Mesodermal cell (in vitro differentiated cells): ENCODE measurements around the gene SIGLEC14.
A peak's percentile ranks its signal among the peaks of the same experiment; 100 is the strongest.
"Not testable (repeated sequence)": the region's sequence is repeated elsewhere in the genome, so short reads cannot be mapped to it uniquely, and the experiment has no call there.

Experiments
- H3K27ac ChIP-seq: 2 replicates; pipeline ENCODE4 v1.7.0; 2013; ENCODE audit warnings: mild to moderate bottlenecking, low read depth, low read length, moderate library complexity; ENCODE audit not compliant: severe bottlenecking
- H3K36me3 ChIP-seq: 2 replicates; pipeline ENCODE4 v1.7.1; 2013; ENCODE audit warnings: mild to moderate bottlenecking, low read length, moderate library complexity; ENCODE audit not compliant: control insufficient read depth, insufficient read depth
- H3K4me1 ChIP-seq: one replicate; pipeline ENCODE4 v1.7.1; 2013; ENCODE audit warnings: mild to moderate bottlenecking, low read length; ENCODE audit not compliant: insufficient read depth, control insufficient read depth, poor library complexity, severe bottlenecking
- H3K4me3 ChIP-seq: 2 replicates; pipeline ENCODE4 v1.7.0; 2013; ENCODE audit warnings: low read length, control low read depth, mild to moderate bottlenecking; ENCODE audit not compliant: insufficient read depth, poor library complexity, severe bottlenecking; ENCODE audit errors: extremely low read depth
- H3K9me3 ChIP-seq: 2 replicates; pipeline ENCODE4 v1.7.1; 2013; ENCODE audit warnings: mild to moderate bottlenecking, low read length, moderate library complexity; ENCODE audit not compliant: control insufficient read depth
- WGBS, 2 experiments: methylation state at CpG; one replicate each; pipeline ENCODE4 v1.1.5; 2013; ENCODE audit warnings: missing lambda C conversion rate in 2 of 2; ENCODE audit not compliant: insufficient coverage in 2 of 2; 5-methylcytosine and 5-hydroxymethylcytosine counted together

Gene SIGLEC14

DNA sequence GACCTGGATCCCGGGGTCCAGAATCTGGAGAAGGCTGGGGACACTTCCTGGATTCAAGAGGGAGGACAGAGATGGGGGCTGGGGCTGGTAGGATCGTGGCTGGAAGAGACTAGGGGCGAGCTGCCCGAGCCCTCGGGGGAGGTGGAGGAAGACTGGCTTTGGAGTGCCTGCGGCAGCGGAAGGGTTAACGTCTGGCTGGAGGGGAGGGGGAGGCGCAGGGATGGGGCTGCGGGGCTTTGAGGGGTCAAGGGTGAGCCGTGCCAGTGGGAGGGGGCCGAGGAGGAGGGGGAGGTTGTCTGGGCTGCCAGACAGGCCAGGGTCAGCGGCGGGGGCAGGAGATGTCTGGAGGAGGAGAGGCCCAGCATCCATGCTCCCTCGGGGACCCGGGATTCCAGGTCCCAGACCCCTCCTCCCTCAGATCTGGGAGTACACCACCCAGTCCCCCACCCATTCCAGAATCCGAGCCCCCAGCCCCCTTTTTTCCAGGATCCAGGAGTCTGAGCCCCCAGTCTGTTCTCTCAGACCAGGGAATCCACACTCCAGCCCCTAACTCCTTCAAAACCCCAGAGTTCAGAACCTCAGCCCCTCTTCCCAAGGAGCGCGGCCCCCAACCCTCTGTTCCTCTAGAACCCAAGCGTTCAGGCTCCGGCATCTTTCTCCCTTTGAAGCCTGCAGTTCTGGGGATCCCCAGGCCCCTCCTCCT, 43.3 kb upstream of the SIGLEC14 start:
- peaks cover 30% of the 10 kb centered on the region for H3K36me3 ChIP-seq
- peaks cover 23% of the 10 kb centered on the region for H3K4me1 ChIP-seq
- H3K27ac ChIP-seq, result peak overlapping the region; percentile 93
- peaks cover 5% of the 10 kb centered on the region for H3K9me3 ChIP-seq
- 0 to 1% methylated on average over 11 to 16 of the region's 21 CpGs for WGBS, 2 experiments
- peak overlapping the region; percentile 80 for H3K4me3 ChIP-seq

DNA sequence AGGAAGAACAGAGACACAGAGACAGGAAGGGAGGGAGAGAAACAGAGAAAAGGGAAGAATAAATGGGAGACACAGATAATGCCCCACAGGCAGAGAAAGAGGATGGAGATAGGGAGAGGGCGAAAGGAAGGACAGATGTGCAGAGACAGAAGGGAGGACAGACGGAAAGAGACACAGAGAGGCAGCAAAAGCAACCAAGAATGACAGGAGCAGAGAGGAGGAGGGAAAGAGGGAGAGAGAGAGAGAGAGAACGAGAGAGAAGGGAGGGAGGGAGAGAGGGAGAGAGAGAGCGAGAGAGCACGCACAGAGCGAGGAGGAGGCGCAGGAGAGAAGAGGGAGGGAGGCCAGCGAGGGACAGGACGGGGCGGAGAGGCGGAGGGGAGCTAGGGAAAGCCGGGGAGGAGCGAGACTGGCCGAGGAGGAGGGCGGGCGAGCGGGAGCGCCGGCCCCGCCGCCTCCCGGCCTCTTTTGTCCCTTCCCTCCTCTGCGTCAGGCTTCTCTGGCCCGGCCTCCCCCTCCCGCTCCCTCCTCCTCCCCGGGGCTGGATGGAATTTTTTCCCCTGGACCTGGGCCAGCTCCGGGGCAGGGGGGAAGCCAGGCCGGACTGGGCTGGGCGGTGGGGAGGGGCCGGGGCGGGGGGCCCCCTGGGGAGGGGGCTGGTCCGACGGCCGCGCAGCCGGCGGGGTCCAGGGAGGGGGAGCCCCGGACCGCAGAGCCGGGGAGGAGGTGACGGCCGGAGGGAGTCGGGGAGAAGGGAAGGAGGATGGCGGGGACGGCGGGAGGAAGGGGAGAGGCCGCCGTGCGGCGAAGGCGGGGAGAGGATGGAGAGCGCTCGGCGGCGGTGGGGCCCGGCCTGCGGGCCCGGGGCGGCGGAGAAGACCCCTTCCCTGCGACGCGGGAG, 42.3 kb upstream of the SIGLEC14 start:
- WGBS, 2 experiments, result 0 to 1% methylated on average over 18 to 44 of the region's 63 CpGs
- H3K4me1 ChIP-seq, result peaks cover 23% of the 10 kb centered on the region
- peaks cover 7% of the 10 kb centered on the region for H3K9me3 ChIP-seq
- peak overlapping the region; percentile 93 for H3K27ac ChIP-seq
- peak overlapping the region; percentile 80 for H3K4me3 ChIP-seq
- peaks cover 22% of the 10 kb centered on the region for H3K36me3 ChIP-seq

DNA sequence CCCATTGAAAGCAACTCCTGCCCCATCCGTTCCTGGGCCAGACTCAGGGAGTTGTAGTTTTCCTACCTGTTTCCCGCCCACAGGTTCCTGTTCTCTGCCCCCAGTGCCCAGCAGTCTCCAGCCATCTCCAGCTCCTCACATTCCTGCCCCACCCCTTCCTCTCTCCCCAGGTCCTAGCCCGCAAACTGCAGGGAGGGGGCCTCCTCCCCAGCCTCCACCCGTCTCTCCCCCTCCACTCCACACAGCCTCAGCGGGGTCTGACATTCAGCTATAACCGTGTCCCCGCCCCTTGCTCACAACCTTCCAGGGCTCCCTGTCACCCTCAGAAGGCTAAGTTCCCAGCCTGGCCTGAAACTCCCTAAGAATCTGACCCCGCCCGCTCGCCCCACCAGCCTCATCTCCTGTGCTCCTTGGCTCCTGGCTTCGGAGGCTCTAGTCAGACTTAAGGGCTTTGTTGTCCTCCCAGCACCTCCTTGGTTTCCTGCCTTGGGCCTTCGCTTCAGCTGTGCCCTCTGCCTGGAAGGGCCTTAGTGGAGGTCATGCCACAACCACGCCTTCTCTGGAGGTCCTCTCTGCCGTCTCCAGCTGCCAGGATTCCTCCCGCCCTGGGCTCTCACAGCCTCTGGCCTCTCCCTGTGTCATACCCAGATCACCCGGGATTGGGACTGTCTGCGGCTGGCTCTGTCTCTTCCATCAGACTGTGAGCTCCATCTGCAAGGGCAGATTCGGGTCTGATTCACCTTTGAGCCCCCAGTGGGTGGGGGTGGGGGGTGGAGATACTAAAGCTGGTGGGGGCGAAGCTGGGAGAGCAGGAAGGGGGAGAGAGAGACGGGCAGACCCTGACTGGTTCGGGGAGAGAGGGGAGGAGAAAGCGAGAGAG, 41.4 kb upstream of the SIGLEC14 start:
- Histone ChIP-seq H3K4me1 (peaks cover 23% of the 10 kb centered on the region), H3K36me3 (peaks cover 13% of the 10 kb centered on the region), H3K4me3 (peak overlapping the region; percentile 80), H3K9me3 (peaks cover 7% of the 10 kb centered on the region), H3K27ac (peak overlapping the region; percentile 93)
- WGBS, 2 experiments, result 0 to 1% methylated on average over 19 to 20 of the region's 22 CpGs

DNA sequence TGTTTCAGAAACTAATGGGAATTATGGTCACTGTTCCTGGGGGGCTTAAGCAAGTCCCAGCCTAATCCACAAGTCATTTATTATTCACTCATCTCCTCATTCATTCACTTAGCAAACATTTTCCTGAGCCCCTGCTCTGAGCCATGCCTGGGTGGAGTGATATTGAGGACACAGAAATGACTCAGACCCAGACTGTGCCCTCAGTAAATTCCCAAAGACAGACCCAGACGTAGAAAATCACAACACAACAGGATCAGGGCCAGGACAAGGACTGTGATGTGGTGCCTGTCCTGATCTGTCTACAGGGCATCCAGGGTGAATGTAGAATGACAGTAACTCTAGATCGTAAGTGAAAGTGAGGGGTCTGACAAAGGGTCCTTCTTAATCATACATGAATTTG, 39.5 kb upstream of the SIGLEC14 start:
- Histone ChIP-seq H3K4me1 (peaks cover 5% of the 10 kb centered on the region), H3K4me3 (no peak overlapping the region), H3K27ac (no peak overlapping the region), H3K36me3 (no peaks in the 10 kb centered on the region), H3K9me3 (peaks cover 7% of the 10 kb centered on the region)
- 100% methylated on average over 1 of the region's 2 CpGs for WGBS, 2 experiments

DNA sequence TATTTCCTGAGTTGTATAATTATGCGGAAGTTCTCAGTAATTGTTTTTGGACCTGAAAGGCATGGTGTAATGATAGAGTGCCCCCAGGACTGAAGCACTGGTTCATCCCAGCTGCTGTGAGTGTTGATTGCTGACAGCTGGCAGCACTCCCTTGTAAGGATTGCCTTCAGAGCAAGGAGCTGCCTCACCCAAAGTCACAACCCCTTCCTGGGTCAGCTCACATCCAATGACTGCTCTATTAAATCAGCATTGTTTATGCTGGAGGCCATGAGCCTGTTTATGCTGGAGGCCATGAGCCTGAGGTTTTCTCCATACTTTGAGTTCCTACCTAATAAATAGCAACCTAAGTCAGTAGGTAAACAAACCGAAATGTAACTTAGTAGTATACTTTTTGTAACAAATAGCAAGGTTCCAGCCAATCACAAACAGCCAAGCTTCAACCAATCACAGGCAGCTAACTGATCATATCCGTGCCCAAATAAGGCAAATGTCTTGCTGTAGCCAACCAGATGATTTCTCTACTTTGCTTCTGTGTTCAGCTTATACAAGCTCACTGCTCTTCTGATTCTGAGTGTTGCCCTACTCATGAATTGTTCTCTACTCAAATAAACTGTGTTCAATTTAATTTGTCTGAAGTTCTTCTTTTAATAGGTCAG, 34.8 kb upstream of the SIGLEC14 start:
- H3K27ac ChIP-seq, result no peak overlapping the region
- 88% methylated on average over 1 to 2 of the region's 3 CpGs for WGBS, 2 experiments
- H3K4me3 ChIP-seq, result no peak overlapping the region
- H3K9me3 ChIP-seq, result peaks cover 7% of the 10 kb centered on the region
- H3K36me3 ChIP-seq, result no peaks in the 10 kb centered on the region
- H3K4me1 ChIP-seq, result no peaks in the 10 kb centered on the region

DNA sequence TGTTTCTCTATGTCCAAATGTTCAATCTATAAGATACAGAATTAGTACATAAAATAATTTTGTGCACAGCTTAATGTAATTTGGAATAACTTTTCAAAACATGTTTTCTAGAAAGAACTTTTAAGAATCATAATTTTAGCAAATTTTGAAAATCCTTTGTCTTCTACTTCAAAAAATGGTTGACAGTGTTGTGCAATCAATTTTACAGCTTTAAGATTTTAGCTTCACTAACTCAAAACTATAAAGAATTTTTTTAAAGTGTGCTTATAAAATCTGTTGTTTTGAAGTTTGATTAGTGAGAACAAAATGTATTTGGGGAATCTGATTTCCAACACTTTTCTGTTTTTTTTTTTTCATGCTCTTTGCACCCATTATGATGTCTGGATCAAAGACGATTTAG, 33.8 kb upstream of the SIGLEC14 start:
- no peak overlapping the region for H3K27ac ChIP-seq

DNA sequence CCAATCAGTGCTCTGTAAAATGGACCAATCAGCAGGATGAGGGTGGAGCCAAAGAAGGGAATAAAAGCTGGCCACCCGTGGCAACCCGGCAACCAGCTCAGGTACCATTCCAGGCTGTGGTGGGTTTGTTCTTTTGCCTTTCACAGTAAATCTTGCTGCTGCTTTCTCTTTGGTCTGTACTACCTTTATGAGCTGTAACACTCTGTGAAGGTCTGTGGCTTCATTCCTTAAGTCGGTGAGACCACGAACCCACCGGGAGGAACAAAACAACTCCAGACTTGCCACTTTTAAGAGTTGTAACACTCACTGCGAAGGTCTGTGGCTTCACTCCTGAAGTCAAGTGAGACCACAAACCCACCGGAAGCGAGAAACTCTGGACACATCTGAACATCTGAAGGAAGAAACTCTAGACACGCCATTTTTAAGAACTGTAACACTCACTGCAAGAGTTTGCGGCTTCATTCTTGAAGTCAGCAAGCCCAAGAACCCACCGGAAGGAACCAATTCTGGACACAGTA, 30.0 kb upstream of the SIGLEC14 start:
- H3K27ac ChIP-seq, result no peak overlapping the region
- 79 to 86% methylated on average over 9 to 10 of the region's 11 CpGs for WGBS, 2 experiments

More for the DNA sequence above, 33.8 kb upstream of the SIGLEC14 start:
- Histone ChIP-seq H3K4me3 (no peak overlapping the region), H3K36me3 (no peaks in the 10 kb centered on the region), H3K9me3 (peaks cover 3% of the 10 kb centered on the region), H3K4me1 (no peaks in the 10 kb centered on the region)
- 100% methylated on average over 1 of the region's 1 CpG; no CpG with 5 or more reads in 1 of the 2 experiments for WGBS, 2 experiments

DNA sequence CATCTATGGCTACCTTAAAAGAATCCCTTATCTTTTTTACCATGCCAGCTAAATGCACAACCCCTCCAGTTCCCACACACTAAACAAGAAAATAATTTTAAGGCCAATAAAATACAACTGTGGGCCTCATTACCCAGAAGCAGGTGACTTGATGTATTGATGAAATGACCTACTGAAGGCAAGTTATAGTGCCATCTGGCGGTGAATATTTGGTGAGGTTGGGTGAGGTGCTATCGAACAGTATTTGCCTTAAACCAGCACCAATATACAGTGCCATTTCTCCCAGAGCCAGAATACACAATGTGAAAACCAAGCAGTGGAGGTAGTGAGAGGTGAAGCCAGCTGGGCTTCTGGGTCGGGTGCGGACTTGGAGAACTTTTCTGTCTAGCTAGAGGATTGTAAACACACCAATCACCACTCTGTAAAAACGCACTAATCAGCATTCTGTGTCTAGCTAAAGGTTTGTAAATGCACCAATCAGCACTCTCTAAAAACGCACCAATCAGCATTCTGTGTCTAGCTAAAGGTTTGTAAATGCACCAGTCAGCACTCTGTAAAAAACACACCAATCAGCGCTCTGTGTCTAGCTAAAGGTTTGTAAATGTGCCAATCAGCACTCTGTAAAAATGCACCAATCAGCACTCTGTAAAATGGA, 29.4 kb upstream of the SIGLEC14 start:
- 62% methylated on average over 4 of the region's 7 CpGs; no CpG with 5 or more reads in 1 of the 2 experiments for WGBS, 2 experiments
- not testable (repeated sequence) for H3K36me3 ChIP-seq, H3K4me1 ChIP-seq, H3K27ac ChIP-seq, H3K4me3 ChIP-seq, H3K9me3 ChIP-seq

More for the DNA sequence above, 30.0 kb upstream of the SIGLEC14 start:
- H3K36me3 ChIP-seq, result no peaks in the 10 kb centered on the region
- no peaks in the 10 kb centered on the region for H3K9me3 ChIP-seq
- no peaks in the 10 kb centered on the region for H3K4me1 ChIP-seq
- H3K4me3 ChIP-seq, result no peak overlapping the region

DNA sequence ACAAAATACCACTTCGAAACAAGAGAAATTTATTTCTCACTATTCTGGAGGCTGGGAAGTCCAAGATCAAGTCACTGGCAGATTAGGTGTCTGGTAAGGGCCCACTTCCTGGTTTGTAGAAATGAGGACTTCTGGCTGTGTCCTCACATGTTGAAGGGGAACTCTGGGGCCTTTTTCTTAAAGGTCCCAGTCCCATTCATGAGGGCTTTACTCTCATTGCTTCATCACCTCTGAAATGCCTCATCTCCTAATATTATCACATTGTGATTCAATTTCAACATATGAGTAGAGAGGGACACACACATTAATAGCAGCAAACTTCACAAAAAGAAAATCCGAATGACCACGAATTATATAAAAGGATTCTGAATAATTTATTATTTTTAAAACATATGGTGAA, 21.6 kb upstream of the SIGLEC14 start:
- Histone ChIP-seq H3K27ac (no peak overlapping the region), H3K4me1 (no peaks in the 10 kb centered on the region), H3K36me3 (no peaks in the 10 kb centered on the region), H3K9me3 (no peaks in the 10 kb centered on the region), H3K4me3 (no peak overlapping the region)
- WGBS, 2 experiments, result no CpG with 5 or more reads among the region's 3 CpGs
